HG03135 (cell line): ENCODE results near the gene STK32C.

Experiments used
- ATAC-seq: cut with Tn5 transposase; IDR thresholded peaks from one replicate; pipeline ENCODE4 v1.9.1; 2021; ENCODE audit warnings: mild to moderate bottlenecking, moderate library complexity; ENCODE audit not compliant: unreplicated experiment

STK32C gene

GRCh38 chr10:132236161-132236560 is 71.6 kb downstream of the STK32C start:
- no peak for ATAC-seq

GRCh38 chr10:132234860-132235259 is 72.9 kb downstream of the STK32C start:
- no peak for ATAC-seq

DNA sequence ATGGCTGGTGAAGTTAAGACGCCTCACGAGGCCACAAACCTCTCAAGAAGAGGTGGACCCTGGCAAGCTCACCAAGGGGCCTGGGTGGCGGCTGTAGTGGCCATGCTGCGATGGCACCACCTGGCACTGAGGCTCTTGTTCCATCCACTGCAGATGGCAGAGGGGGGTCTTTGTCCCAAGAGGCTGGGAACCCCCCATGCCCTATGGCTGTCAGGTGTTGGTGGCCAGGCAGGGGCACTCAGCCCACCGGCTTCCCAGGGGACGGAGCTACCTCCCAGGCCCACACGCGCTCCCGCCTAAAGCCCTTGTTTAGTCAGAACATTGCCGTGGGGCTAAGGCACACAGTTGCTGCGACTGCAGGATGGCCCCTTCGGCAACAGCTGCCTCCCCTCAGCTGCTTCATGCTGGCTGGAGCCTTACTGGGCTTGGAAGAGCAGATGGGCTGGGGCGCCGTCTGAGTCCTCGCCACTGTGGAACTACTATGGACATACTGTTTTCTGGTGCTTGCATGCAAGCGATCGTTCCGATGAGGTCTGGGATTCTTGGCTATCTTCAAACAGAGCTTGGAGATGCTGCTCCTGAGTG is 74.2 kb downstream of the STK32C start:
- no peak for ATAC-seq

GRCh38 chr10:132232981-132233380 is 74.8 kb downstream of the STK32C start:
- ATAC-seq: no peak

GRCh38 chr10:132232023-132232951 is 75.5 kb downstream of the STK32C start:
- no peak for ATAC-seq

- no peak for ATAC-seq
Measured at GRCh38 chr10:132231656-132232022, 76.1 kb downstream of the STK32C start.

DNA sequence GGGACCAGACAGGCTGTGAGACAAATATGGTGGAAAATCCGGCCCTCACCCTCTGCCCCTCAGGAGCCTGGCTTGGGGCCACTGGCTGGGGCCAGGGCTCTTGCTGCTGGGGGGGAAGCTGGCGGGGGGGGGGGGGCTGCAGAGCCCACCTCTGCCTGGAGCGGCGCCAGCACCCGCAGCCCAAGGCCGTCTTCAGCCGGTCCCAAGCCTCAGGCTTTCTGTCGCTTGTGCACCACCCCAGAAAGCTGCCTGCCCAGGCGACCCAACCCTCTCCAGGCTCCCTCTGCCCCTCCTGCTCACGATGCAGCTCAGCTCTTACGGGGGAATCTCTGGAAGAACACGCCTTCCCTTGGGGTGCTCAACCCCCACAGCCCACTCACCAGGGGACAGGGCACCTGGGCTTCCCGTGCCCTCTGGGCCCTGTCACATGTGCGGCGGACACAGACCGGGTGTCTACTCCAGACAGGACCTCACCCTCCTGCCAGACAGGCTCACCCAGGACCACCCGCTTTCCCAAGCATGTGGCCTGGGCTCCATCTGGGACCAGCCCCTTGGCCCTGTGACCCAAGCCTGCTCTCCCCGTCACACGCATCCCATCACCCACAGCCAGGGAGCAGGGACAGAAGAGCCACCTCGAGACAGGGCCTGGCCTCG is 77.1 kb downstream of the STK32C start:
- no peak for ATAC-seq

DNA sequence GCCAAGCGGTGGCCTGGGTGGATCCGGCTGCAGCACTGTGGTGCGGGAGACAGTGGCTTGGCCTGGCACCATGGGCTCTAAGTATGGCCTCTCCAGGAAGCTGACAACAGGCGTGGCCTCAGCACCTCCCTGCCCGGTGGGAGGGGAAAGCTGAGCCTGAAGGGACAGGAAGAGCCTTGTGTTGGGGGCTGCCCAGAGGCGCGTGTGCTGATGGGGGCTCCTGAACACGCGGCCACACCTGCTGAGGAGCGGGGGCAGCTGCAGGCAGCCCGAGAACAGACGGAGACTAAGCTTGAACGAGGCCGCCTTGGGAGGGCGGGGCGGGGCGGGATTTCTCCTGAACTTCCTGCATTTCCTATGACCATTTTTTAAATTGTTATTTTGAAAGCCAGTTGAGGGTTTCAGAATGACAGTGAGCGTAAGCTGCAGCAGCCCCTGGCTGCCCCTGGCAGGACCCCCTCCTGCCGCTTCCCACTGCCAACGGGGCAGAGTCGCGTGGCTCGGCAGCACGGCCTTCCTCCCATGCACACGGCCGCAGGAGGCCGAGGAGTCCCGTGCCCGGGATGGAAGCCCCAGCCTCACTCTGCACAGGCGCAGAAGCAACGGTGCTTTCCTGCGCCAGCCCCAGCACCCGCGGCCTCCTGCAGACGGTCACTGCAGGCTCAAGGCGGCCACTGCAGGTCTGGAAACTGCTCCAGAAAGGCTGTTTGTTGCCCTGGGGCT is 77.8 kb downstream of the STK32C start:
- ATAC-seq: no peak

DNA sequence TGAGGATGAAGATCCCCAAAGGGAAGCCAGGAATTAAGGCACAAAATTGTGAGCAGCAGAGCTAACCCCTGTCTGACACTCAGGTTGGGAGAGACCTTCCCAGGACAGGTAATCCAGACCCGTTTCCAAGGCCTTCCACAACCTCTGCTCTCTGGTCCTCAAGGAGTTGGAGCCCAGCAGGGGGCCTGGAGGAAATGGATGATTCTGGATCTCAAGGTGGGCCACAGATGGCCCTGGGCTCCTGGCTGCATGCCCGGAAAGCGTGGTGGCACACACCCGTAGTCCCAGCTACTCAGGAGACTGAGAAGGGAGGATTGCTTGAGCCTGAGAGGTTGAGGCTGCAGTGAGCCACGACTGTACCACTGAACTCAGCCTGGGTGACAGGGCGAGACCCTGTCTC is 78.7 kb downstream of the STK32C start:
- no peak for ATAC-seq

- no peak for ATAC-seq
Measured at GRCh38 chr10:132228616-132229015, 79.1 kb downstream of the STK32C start.

GRCh38 chr10:132227851-132228390 is 79.8 kb downstream of the STK32C start:
- ATAC-seq: no peak

DNA sequence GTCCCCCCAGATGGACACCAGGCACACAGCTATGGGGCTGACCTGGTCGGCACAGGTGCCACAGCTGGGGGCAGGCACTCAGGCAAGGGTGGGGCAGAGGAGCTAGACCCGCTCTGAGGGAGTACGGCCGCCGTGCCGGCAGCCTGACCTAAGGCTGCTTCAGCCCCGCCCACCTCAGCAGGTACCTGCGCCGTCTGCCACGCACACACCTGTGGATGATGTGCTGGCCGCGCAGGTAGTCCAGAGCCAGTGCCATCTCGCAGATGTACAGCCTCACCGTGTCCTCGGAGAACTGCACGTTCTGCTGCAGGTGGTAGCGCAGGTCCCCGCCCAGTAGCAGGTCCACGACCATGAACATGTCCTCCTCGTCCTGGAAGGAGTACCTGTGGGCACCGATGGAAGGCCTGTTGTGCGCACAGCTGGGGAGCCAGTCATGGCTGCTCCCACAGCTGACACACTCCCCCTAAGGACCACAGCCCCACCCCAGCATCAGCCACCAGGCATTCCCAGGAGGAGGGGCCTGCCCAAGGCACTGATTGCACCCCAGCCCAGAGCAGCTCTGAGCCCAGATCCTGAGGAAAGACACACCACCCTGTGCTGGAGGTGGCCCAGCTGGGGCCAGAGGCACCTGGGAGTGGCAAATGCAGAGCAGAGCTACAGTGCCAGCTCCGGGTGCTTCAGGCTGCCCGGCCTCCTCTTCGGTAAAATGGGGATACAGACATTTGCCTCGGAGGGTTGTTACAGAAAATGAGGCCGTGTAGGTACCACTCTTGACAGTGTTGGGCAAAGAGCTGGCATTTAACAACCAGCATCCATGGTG is 81.0 kb downstream of the STK32C start:
- ATAC-seq: no peak

DNA sequence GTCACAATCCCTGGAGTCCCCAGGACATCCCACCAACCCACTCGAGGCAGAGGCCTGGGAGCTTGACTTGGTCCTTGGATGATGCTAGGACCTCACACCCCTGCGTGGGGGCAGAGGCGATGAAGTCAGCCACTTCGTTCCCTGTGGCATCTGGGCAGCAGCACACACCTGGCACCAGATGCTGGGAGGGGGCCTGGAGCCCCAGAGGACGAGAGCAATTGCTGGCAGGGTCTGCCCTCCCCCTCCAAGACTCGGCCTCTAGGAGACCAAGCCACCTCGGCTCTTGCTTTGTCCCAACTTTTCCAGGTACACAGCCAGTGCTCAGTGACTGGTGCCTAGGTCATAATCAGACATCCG is 81.9 kb downstream of the STK32C start:
- ATAC-seq: no peak

DNA sequence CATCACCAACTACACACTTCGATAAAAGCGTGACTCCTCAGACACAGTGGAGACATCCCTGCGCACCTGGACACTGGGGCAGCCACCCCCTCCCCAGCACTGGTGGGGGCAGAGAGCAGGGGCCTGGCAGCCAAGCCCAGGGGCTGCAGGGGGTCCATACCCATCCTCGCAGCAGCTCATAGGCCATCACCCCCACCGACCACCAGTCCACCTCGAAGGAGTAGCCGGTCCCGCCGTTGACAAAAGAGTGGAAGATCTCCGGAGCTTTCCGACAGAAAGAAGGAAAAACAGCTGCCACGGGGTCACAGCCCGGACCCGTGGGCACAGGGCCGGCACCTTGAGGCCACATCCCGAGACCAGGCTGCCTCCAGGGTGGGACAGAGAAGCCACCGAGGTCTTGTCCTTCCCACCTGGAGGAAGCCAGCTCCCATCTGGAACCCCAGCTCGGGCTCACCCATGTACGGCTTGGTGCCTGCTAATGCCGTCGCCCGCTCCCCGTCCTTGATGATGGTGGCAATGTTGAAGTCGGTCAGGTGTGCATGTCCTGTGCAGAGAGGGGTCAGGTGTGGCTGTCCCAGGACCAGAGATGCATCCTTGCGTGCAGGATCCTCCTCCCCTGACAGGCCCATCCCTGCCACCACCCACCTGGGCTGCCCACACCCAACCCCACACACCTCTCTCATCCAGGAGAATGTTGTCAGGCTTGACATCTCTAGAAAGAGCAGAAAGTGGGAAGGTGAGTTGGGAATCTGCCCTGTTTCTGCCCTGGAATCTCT is 82.5 kb downstream of the STK32C start:
- no peak for ATAC-seq

DNA sequence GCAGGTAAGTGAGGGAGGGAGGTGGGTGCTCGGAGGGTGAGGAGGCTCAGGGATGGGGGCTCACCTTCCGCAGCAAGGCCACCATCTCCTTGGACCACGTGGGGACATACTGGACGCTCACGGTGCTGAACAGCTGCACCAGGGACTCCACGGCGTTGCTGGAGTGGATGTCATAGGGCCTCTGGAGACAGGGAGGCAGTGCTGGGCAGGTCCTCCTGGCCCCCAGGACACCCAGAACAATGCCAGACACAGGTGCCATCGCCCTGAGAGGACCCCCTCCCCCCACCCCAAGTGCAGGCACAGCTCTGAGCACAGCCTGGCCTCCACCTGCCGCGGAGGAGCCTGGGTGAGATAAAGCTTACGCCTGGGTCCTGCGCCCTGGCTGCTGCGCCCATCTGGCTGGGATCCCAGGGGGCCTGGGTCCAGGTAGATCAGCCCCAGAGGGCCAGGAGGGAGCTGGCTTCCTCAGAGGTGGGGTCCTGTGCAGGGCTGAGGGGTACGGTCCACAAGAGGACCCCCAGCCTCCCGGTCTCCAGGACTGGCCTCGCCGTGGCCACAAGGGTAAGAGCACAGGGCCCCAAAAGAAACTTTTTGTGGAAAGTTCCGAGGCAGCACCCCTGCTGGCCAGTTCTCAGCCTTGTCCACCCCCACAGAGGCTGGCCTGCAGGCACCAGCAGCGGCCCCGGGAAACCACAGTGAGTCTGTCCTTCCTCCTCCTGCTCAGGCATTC is 83.2 kb downstream of the STK32C start:
- ATAC-seq: no peak

DNA sequence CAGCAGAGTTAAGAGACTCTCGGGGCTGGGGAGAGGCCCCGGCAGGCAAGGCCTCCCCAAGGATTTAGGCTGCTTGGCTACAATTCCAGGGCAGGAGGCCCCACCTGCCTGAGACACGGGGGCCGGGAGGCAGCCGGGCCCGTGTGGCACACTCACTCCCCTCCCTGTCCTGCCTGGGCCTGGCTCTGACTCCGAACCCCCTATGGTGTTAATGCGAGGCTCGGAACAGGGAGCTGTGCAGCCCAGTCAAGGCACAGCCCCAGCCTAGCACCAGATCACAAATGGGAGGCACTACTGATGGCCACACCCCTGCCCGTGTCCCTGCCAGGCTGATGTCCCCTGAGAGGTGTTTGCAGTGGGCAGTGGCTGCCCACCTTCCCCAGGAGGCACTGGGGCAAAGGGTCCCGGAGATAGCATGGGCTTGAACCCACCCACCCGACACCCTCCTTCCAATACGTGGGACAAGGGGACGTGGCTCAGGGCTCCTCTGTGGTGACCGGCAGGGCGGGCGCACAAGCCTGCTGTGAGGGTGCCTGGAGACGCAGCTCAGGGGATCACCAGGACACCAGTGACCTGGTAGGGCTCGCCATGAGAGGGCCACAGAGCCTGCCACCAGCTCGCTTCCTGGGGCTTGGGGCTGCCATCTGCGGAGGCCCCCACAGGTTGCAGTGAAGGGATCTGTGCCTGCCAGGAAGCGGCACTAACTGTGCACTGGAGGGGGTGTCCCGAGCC is 84.0 kb downstream of the STK32C start:
- no peak for ATAC-seq

- ATAC-seq: no peak
Measured at GRCh38 chr10:132223156-132223590, 84.6 kb downstream of the STK32C start.

DNA sequence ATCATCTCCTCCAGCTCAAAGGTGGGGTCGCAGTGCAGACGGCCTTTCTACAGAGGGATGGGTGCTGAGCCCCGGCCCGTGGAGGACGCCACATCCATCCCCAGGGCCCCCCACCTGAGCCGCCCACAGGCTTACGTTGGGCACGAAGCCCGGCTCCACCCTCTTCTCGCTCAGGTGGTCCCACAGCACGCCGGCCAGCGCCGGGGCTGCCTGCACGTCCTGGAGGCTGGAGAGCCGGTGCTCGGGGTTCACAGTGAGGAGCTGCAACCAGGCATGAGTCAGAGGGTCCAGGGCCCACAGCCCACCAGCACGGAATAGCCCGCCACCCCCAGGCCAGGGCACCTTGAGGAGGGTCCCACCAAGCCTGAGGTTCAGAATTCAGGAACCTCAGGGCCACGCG is 85.0 kb downstream of the STK32C start:
- no peak for ATAC-seq
